B cell (primary cell): ENCODE data around the gene GGA3.

Experiments
- EZH2 ChIP-seq: IDR thresholded peaks from 2 replicates; pipeline ENCODE4 v1.6.1; 2012; ENCODE audit warnings: borderline replicate concordance, low read depth, mild to moderate bottlenecking, moderate library complexity, low read length; ENCODE audit not compliant: insufficient read depth, poor library complexity, severe bottlenecking
- TF ChIP-seq, protein P1 (sequence below): fragments of 200-600 bp; IDR thresholded peaks from one replicate; pipeline ENCODE4 v1.8.0; 2022; ENCODE audit warnings: antibody characterized with exemption, mild to moderate bottlenecking

GRCh38 chr17:75191584-75191983 is 69.8 kb downstream of the GGA3 start:
- TF ChIP-seq, protein P1, sequence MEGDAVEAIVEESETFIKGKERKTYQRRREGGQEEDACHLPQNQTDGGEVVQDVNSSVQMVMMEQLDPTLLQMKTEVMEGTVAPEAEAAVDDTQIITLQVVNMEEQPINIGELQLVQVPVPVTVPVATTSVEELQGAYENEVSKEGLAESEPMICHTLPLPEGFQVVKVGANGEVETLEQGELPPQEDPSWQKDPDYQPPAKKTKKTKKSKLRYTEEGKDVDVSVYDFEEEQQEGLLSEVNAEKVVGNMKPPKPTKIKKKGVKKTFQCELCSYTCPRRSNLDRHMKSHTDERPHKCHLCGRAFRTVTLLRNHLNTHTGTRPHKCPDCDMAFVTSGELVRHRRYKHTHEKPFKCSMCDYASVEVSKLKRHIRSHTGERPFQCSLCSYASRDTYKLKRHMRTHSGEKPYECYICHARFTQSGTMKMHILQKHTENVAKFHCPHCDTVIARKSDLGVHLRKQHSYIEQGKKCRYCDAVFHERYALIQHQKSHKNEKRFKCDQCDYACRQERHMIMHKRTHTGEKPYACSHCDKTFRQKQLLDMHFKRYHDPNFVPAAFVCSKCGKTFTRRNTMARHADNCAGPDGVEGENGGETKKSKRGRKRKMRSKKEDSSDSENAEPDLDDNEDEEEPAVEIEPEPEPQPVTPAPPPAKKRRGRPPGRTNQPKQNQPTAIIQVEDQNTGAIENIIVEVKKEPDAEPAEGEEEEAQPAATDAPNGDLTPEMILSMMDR: no peak
- TF ChIP-seq EZH2: no peak
